ENCODE measurements around the gene SOX6.

DNA sequence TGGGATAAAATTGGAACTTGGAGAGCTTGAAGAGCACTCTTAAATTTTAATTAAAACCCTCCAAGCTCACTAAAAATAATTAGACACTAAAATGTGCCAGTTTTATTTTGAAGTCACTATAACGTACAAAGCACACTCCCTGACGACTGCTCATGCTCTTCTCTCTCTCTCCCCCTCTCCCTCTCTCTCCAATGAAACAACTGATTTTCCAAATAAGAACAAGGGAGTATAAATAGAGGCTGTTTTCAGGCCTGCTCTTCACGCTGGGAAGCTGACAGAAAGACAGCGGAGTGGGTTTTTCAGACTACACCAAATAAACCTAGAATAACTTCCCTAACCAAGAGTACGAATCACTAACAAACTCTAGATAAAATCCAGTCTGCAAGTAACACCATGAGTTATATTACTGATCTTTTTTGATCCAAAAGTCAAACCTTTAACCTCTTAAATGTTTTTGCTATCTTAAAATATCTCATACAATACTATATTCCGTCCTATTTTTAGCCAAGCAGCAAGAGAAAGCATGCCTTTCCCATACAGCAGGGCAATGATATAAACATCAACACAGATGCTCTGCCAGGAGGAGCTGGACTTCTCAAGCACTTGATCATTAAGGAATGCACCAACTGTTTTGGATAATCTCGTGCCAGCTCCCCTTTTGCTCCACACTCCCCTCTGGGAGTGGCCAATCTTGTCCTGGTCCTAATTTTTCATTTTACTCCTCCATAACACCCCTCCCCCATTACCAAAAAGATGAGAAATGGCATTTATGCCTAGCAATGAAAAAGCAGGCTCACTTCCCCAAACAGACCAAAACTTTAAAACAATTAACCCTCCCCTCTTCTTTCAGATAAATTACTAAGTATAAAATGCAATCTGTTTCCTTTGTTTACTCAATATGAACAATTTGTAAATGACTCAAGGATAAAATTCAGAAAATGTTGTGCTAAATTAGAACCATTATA is 116.9 kb downstream of the SOX6 start:
- TF ChIP-seq, protein P1, sequence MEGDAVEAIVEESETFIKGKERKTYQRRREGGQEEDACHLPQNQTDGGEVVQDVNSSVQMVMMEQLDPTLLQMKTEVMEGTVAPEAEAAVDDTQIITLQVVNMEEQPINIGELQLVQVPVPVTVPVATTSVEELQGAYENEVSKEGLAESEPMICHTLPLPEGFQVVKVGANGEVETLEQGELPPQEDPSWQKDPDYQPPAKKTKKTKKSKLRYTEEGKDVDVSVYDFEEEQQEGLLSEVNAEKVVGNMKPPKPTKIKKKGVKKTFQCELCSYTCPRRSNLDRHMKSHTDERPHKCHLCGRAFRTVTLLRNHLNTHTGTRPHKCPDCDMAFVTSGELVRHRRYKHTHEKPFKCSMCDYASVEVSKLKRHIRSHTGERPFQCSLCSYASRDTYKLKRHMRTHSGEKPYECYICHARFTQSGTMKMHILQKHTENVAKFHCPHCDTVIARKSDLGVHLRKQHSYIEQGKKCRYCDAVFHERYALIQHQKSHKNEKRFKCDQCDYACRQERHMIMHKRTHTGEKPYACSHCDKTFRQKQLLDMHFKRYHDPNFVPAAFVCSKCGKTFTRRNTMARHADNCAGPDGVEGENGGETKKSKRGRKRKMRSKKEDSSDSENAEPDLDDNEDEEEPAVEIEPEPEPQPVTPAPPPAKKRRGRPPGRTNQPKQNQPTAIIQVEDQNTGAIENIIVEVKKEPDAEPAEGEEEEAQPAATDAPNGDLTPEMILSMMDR (optimal IDR thresholded peaks at IDR 0.05 in 1 of 3, IDR thresholded peaks at IDR 0.05 in 1 of 3, conservative IDR thresholded peaks at IDR 0.05 in 1 of 3; ENCODE audit: extremely low read depth in 1 of 3, insufficient read depth in 2 of 3, low read length in 3 of 3) = no peak
- TF ChIP-seq EZH2 (IDR thresholded peaks at IDR 0.05; ENCODE audit: low read length) = no peak

Measured in keratinocyte (primary cell).